Liver (tissue), 9 donors: ENCODE measurements around the gene POLD2. TPM values are rescaled to one million over a fixed set of nuclear protein-coding genes. Genes with fewer than 3 reads are reported as not detected.

Experiments used
- DNase-seq: peaks from one replicate; pipeline ENCODE4 v3.0.0-alpha.2; 2017; ENCODE audit warnings: low spot score
- H3K27ac ChIP-seq, 2 donors: one replicate each; pipeline ENCODE4 v1.7.0; 2013; ENCODE audit warnings: inconsistent platforms in 2 of 2, low read length in 2 of 2, control low read depth in 1 of 2, low read depth in 1 of 2, mild to moderate bottlenecking in 1 of 2
- H3K27me3 ChIP-seq, 4 donors: one replicate each; pipeline versions ENCODE4 v1.6.1 to v1.7.0; 2013; ENCODE audit warnings: low read length in 3 of 4, inconsistent platforms in 1 of 4, mild to moderate bottlenecking in 1 of 4, moderate library complexity in 1 of 4; ENCODE audit not compliant: control insufficient read depth in 4 of 4, insufficient read depth in 4 of 4
- H3K36me3 ChIP-seq, 4 donors: one replicate each; pipeline versions ENCODE4 v1.6.1 to v1.7.0; 2013; ENCODE audit warnings: low read length in 3 of 4, mild to moderate bottlenecking in 3 of 4, low read depth in 1 of 4, moderate library complexity in 1 of 4; ENCODE audit not compliant: control insufficient read depth in 4 of 4, insufficient read depth in 3 of 4
- H3K4me1 ChIP-seq, 4 donors: one replicate each; pipeline versions ENCODE4 v1.6.1 to v1.7.0; 2013; ENCODE audit warnings: low read length in 3 of 4, mild to moderate bottlenecking in 3 of 4, moderate library complexity in 1 of 4; ENCODE audit not compliant: control insufficient read depth in 4 of 4, insufficient read depth in 4 of 4
- H3K4me3 ChIP-seq, 3 donors: one replicate each; pipeline versions ENCODE4 v1.6.1 to v1.7.0; 2013; ENCODE audit warnings: low read length in 3 of 3, control low read depth in 1 of 3, low read depth in 1 of 3, mild to moderate bottlenecking in 1 of 3
- H3K9ac ChIP-seq, 2 donors: one replicate each; pipeline ENCODE4 v1.7.0; 2013; ENCODE audit warnings: low read length in 2 of 2, mild to moderate bottlenecking in 2 of 2, moderate library complexity in 2 of 2, control low read depth in 1 of 2, low read depth in 1 of 2
- H3K9me3 ChIP-seq, 4 donors: one replicate each; pipeline versions ENCODE4 v1.6.1 to v1.7.0; 2013; ENCODE audit warnings: low read length in 3 of 4; ENCODE audit not compliant: control insufficient read depth in 4 of 4
- ATF3 ChIP-seq: IDR thresholded peaks from 2 replicates; pipeline ENCODE4 v1.6.1; 2016; ENCODE audit warnings: antibody characterized with exemption
- CTCF ChIP-seq: fragments of 150-350 bp; IDR thresholded peaks from 2 replicates; pipeline ENCODE4 v1.5.1; 2017; ENCODE audit warnings: improper control_type of control experiment, low read depth, low read length; ENCODE audit not compliant: missing input control
- EGR1 ChIP-seq, 2 donors: IDR thresholded peaks; 2 replicates each; pipeline ENCODE4 v1.6.1; 2016 to 2018; ENCODE audit warnings: antibody characterized with exemption in 2 of 2, low read depth in 2 of 2
- FOXA1 ChIP-seq: IDR thresholded peaks from 2 replicates; pipeline ENCODE4 v1.6.1; 2016; ENCODE audit warnings: antibody characterized with exemption
- GABPA ChIP-seq, 2 donors: IDR thresholded peaks in 1 of 2; conservative IDR thresholded peaks in 1 of 2; 2 replicates each; pipeline ENCODE4 v1.6.1; 2016; ENCODE audit warnings: antibody characterized with exemption in 2 of 2, mild to moderate bottlenecking in 1 of 2, moderate library complexity in 1 of 2
- HNF4A ChIP-seq, 2 donors: conservative IDR thresholded peaks; 2 replicates each; pipeline ENCODE4 v1.6.1; 2016; ENCODE audit warnings: antibody characterized with exemption in 2 of 2, mild to moderate bottlenecking in 2 of 2
- HNF4G ChIP-seq: IDR thresholded peaks from 2 replicates; pipeline ENCODE4 v1.6.1; 2016; ENCODE audit warnings: antibody characterized with exemption
- MAX ChIP-seq: IDR thresholded peaks from 2 replicates; pipeline ENCODE4 v1.6.1; 2016; ENCODE audit warnings: antibody characterized with exemption
- NR2F2 ChIP-seq: IDR thresholded peaks from 2 replicates; pipeline ENCODE4 v1.6.1; 2016; ENCODE audit warnings: antibody characterized with exemption
- RAD21 ChIP-seq, 2 donors: IDR thresholded peaks; 2 replicates each; pipeline ENCODE4 v1.6.1; 2016; ENCODE audit warnings: antibody characterized with exemption in 2 of 2, mild to moderate bottlenecking in 2 of 2
- RXRA ChIP-seq, 2 donors: IDR thresholded peaks; 2 replicates each; pipeline ENCODE4 v1.6.1; 2017 to 2018; ENCODE audit warnings: antibody characterized with exemption in 2 of 2, mild to moderate bottlenecking in 1 of 2
- SP1 ChIP-seq: IDR thresholded peaks from 2 replicates; pipeline ENCODE4 v1.6.1; 2018; ENCODE audit warnings: antibody characterized with exemption, mild to moderate bottlenecking
- TAF1 ChIP-seq: conservative IDR thresholded peaks from 2 replicates; pipeline ENCODE4 v1.6.1; 2016; ENCODE audit warnings: antibody characterized with exemption, mild to moderate bottlenecking
- YY1 ChIP-seq: IDR thresholded peaks from 2 replicates; pipeline ENCODE4 v1.6.1; 2016; ENCODE audit warnings: antibody characterized with exemption, mild to moderate bottlenecking
- ZBTB33 ChIP-seq: IDR thresholded peaks from 2 replicates; pipeline ENCODE4 v1.6.1; 2016; ENCODE audit warnings: antibody characterized with exemption
- WGBS: extraction: QIAGEN DNeasy Blood & Tissue Kit; methylation state at CpG from one replicate; pipeline ENCODE4 v1.1.7; 2013; 5-methylcytosine and 5-hydroxymethylcytosine counted together
- polyA plus RNA-seq, 2 donors: library from polyadenylated mRNA; stranded (reverse) in 1 of 2; unstranded in 1 of 2; fragments of 200-250 nt in 1 of 2; fragments of >200 nt in 1 of 2; fragmentation: Nextera tagmentation in 1 of 2; extraction: Ambion mirVana in 1 of 2; gene quantifications; one replicate each; pipeline versions ENCODE4 v1.2.1 to v1.2.3, GENCODE V29; 2013 to 2015
- total RNA-seq, 2 donors: library from RNA; depleted of rRNA; stranded (reverse); fragments of >200 nt; gene quantifications; one replicate each; pipeline ENCODE4 v1.2.3, GENCODE V29; 2014
- donor health status: healthy.
- donor health status: healthy.
- donor health status: healthy.
- donor health status: healthy.
- donor health status: healthy.

The POLD2 gene
- total and polyA plus RNA-seq, 4 donors: 53.9 to 101 (median 85.3) TPM

GRCh38 chr7:44073664-44074348 is 49.5 kb downstream of the POLD2 start:
- Histone ChIP-seq H3K27me3 (no peaks in the 10 kb centered on the region), H3K9ac (no peak overlapping the region), H3K9me3 (no peaks in the 10 kb centered on the region), H3K27ac (peak overlapping the region; percentile 39 to 62), H3K36me3 (peaks cover 4 to 23% (median 9%) of the 10 kb centered on the region in 4 donors), H3K4me3 (no peak overlapping the region), H3K4me1 (peaks cover 25 to 60% (median 43%) of the 10 kb centered on the region in 4 donors)
- no peak for TF ChIP-seq FOXA1
- no peak for TF ChIP-seq ATF3
- peak; percentile 16 for TF ChIP-seq CTCF
- TF ChIP-seq YY1: no peak
- no peak for TF ChIP-seq HNF4G
- no peak for TF ChIP-seq EGR1 (IDR thresholded peaks at IDR 0.05; ENCODE audit: low read depth in 2 of 2)
- peak; percentile 25 to 52 for TF ChIP-seq RXRA (IDR thresholded peaks at IDR 0.05)
- no peak for TF ChIP-seq MAX
- peak; percentile 44 for TF ChIP-seq SP1
- no peak for TF ChIP-seq TAF1
- no peak for TF ChIP-seq ZBTB33
- no peak for TF ChIP-seq NR2F2
- TF ChIP-seq RAD21 (IDR thresholded peaks at IDR 0.05): peak in 1 of 2 donors; percentile 64
- peak in 1 of 2 donors; percentile 14 for TF ChIP-seq GABPA (IDR thresholded peaks at IDR 0.05 in 1 of 2, conservative IDR thresholded peaks at IDR 0.05 in 1 of 2)
- TF ChIP-seq HNF4A (conservative IDR thresholded peaks at IDR 0.05): peak; percentile 41 to 56
- no peak for DNase-seq
- WGBS: 51% methylated on average over 26 of the region's 26 CpGs

GRCh38 chr7:44072364-44073231 is 50.8 kb downstream of the POLD2 start:
- H3K9me3 ChIP-seq: no peaks in the 10 kb centered on the region
- peak; percentile 65 for DNase-seq
- H3K27ac ChIP-seq: peak overlapping the region in 1 of 2 donors; percentile 39
- no peak overlapping the region for H3K9ac ChIP-seq
- H3K4me1 ChIP-seq: peaks cover 25 to 50% (median 43%) of the 10 kb centered on the region in 4 donors
- H3K4me3 ChIP-seq: no peak overlapping the region
- H3K27me3 ChIP-seq: no peaks in the 10 kb centered on the region
- no peak for TF ChIP-seq RXRA (IDR thresholded peaks at IDR 0.05)
- peak; percentile 37 for TF ChIP-seq CTCF
- peak; percentile 60 to 75 for TF ChIP-seq RAD21 (IDR thresholded peaks at IDR 0.05)
- no peak for TF ChIP-seq NR2F2
- 67% methylated on average over 12 of the region's 12 CpGs for WGBS
- peaks cover 0 to 11% (median 2%) of the 10 kb centered on the region in 4 donors for H3K36me3 ChIP-seq
